NOMO-1 (cell line): ENCODE measurements around the gene BTC.
A peak's percentile ranks its signal among the peaks of the same experiment; 100 is the strongest.
"Not testable (repeated sequence)": the region's sequence is repeated elsewhere in the genome, so short reads cannot be mapped to it uniquely, and the experiment has no call there.

Experiments used
- DNase-seq, 2 experiments: peaks; one replicate each; lab custom pipeline; 2025; ENCODE audit not compliant: unreplicated experiment in 2 of 2; lab: John Stamatoyannopoulos, UW

The BTC gene, protein sequence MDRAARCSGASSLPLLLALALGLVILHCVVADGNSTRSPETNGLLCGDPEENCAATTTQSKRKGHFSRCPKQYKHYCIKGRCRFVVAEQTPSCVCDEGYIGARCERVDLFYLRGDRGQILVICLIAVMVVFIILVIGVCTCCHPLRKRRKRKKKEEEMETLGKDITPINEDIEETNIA

DNA sequence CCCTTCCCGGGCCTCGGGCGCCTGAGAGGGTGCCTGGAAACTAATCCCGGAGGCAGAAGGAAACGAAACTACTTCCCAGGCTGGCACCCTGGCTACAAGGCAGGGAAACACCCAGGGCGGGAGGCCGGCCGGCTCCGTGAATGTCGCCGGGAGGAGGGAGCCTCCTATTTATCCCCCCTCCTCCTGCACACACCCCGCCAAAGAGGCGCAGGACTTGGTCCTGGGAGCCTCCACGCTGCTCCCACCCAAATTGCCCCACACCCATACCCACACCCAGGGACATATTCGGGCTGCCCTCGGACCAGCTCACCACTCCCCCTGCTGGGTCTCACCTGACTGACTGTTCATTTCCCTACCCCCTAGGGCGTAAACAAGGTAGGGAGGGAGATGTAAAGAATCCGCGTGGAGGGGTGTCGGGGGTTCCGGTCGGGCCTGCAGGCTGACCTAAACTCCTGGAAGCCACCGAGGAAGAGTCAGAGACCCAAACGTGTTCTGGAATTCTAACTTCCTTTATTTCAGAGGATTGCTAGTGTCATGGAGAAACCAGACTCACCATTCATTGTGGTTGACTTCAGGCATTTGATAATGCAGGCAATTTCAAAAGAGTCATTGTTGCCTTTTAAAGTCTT lies at the start of gene BTC:
BTC (minus strand) TSS at position 142 of the 629 bp plus-strand sequence. CDS start 198 bp downstream, outside the sequence.
- DNase-seq: no peak

DNA sequence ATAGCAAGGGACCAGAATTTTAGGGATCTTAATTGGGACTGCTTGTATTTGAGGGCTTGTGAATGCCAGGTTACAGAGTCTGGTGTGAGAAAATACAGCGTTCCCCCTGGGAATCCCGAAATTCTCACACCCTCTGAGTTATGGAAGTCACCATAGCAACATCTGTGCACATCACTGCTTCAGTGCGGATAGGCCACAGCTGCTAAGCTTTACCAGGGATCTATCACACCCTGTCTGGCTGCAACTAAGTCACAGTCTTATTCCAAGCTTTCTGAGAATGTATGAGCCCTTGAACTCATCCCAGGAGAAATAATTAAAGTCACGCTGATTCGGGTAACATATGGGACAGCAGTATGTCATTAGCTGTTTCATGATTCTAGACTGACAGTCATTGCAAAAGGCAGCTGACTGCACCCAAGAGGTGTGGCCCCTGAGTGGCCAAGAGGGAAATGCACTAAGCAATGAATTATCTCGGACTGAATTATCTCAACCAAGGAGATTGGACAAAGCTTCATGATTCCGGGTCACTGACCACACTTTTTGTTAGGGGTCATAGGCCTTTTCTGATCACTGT lies 46.7 kb upstream of the BTC start:
- DNase-seq: no peak

DNA sequence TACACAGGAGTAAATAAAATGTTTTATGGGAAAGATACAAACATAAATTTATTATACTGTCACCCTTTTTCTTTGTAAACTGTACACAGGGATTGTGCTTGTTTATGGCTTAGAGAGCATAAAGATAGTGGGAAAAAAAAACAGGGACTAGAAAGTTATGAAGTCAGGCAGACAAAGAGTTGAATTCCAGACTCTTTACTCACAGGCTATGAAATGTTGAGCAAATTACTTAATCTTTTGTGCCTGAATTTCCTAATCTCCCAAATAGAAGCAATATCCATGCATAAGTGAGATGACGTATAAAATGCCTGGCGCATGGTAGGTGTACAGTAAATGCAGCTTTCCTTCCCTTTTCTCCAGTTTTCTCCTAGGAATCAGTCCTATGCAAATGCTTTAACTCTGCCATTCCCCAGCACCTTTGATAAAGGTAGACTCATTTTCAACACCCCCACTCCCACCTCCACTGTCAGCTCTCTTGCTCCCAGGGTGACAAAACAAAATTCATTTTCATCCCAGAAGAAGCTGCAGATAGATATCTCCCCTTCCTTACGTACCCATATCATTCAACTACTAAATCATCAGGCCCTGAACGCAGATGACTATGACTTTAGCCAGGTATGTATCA lies 44.5 kb upstream of the BTC start:
- no peak for DNase-seq

DNA sequence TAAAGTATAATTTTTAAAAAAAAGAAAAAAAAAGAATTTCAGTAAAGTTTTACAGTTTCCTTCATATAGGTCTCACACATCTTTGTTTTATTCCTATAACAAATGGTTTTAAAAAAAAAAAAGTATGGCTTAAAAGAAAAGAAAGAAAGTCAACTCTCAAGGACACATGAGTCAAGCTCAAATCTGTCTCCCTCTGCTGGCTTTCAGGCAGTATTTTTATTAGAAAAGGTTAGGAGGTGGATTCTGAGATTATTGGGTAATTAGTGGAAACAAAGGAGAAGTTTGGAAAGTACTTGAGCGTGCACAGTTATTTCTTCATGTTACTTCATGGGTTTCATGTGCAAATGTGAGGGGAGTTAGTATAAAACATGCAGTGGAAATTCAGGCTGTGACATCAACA lies 36.6 kb upstream of the BTC start:
- DNase-seq: peak in 1 of 2 experiments; percentile 3

DNA sequence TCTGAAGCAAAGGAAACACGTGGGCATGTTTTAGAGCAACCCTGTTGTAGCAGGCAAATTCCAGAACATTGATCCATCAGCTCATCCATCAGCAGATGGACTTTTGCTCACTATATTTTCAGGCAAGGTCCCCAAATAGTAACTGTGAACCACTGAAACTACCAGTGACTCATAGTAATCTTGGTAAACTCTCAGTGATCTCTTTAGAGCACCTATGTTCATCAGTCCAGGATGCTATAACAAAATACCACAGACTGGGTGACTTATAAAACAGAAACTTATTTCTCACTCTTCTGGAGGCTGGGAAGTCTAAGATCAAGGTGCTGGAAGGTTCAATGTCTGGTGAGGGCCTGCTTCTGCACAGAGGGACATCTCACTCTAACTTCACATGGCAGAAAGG lies 28.9 kb upstream of the BTC start:
- no peak for DNase-seq

DNA sequence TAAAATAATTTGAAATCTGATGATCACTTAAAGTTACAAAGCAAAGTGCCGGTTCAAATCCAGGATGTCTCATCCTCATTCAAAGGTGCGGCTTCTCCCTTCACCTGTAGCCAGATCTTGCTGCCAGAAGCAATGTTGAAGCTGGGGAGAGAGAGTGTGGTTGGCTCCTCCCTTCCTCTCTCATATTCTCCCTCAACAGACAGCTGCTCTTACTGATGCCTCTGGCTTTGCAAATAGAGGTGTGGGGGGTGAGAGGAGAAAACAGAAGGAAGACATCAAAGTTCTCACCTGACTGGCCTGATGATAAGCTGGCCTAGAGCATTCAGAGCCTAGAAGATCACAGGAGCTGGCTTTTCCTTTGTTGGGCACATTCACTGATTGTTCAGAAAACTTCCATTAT lies 28.3 kb upstream of the BTC start:
- DNase-seq: no peak

DNA sequence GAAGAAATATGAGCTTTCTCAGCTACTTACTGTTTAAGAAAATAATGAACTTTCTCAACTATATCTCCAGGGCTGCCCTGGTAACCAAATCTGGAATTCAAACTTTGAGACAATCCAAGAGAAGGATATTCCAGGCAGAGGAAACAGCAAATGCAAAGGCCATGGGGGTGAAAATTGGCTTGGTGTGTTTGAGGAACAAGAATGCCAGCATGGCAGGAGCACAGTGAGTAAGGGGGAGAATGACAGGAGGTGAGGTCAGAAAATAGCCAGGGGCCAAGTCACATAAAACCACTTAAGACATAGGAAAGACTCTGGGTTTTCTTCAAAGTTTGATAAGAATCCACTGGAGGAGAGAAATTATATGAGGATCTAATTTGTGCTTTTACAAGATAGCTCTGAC lies 27.2 kb upstream of the BTC start:
- DNase-seq: no peak

DNA sequence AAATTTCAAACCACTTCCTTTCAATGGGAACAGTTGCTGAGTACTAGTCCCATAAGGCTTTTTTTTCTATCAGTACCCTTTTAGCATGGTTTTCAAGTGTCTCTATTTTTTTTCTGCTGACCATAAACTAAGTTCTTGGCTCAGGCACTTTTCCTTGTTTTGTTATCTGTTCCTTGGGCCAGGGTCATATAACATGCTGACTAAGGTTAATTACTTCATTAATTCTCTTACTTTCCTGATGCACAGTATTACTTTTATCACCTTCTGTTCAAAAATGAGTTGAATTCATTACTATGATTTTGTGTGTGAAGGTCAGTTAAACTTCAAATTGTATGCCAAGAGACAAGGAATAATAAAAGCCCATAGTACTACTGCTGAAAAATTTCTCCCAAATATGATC lies 19.7 kb upstream of the BTC start:
- no peak for DNase-seq

DNA sequence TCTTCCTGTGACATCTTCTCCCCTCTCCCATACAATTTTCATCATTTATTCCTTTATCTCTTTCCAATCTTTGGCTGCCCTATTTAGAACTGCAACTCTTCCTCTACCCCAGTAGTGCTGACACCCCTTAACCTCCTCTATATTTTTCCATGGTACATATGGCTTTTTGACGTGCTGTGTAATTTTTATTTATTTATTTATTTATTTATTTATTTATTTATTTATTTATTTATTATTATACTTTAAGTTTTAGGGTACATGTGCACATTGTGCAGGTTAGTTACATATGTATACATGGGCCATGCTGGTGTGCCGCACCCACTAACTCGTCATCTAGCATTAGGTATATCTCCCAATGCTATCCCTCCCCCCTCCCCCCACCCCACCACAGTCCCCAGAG lies 17.7 kb upstream of the BTC start:
- DNase-seq: not testable (repeated sequence)

DNA sequence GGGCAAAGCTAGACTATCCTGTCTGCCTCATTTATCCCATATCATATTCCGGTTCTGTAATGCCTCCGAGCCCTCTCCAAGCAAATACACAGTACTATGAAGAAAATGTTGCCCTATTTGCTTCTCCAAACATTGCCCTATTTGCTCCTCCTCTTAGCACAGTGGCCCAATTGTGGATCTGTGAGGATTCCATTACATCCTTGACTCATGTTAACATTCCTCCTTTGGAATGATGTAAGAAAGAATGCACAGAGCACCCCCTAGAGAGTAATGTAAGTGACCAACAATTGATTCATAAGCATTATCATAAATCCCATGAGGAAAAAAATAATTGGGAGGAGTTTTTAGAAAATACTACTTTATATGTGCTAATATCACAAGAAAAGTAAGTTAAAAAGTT lies 11.3 kb upstream of the BTC start:
- DNase-seq: no peak

DNA sequence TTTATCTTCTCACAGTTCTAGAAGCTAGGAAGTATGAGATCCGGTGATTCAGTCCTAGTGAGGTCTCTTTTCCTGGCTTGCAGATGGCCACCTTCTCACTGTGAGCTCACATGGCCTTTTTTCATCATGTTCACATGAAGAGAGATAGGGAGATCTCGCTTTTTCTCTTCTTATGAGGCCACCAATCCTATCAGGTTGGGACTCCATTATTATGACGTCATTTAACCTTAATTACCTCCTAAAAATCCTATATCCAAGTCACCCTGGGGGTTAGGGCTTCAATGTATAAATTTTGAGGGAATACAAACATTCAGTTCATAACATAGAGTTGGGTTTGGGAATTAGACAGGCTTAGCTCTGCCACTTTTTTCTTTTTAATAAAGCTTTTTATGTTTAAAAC lies 6.0 kb upstream of the BTC start:
- no peak for DNase-seq

DNA sequence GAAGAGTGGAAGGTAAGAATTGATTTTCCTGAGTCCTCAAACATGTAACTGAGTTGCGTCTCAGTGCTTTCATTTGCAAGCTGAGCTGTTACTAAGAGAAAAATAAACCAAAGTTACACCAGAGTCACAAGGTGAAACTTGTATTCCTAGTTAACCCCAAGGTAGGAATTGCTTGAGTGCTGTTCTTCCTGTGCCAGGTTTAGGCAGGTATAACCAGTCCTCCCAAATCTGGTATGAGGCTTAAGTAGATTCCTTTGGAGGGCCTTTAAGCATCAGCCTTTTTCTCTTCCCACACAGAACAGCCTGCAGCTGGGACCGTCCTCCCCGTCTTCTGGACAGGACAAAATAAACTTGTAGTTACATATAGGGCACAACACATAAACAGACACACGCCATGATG lies 2.3 kb upstream of the BTC start:
- no peak for DNase-seq

DNA sequence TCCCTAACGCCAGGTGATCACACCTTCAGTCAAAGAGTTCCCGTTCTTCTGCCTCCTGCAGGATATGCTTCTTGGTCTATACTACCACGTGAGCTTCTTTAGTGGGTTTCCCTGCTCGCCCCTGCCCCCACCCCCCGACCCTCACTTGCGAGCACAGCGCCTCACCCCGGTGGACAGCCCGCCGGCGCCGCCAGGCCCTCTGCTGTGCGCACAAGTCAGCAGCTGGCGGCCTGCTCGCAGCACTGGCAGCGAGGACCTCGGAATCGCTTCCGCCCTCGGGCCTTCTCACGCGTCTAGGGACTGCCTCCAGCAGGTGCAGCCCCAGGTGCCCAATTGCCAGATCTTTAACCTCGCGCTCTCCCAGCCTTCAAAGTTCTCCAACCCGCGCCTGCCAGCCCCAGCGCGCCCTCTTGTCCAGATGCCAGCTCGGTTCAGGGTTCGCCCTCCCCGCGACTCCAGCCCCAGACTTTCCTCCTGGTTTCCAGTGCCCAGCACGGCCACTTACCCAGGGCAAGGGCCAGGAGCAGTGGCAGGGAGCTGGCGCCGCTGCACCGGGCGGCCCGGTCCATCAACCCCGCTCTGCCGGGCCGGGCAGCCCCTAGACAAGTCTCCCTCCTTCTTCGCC lies 454 bp downstream of the BTC start:
- peak in 1 of 2 experiments; percentile 3 for DNase-seq

DNA sequence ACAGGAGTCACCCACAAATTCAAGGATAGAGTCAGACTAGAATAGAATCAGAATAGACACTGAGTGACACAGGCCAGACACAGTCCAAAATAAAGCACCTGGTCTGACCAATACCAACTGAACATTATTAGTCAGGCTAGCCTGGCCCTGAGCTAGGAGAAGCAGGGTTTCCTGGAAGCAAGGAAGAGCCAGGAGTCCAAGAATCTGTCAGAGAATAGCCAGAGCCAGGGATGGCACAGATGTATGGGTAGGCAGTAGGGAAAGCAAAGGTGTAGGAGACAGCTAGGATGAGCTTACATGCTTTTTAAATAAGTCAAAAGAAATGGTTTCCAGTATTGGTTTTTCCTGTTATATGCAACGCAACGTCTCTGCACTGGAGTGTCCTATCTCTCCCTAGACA lies 3.7 kb downstream of the BTC start:
- no peak for DNase-seq

DNA sequence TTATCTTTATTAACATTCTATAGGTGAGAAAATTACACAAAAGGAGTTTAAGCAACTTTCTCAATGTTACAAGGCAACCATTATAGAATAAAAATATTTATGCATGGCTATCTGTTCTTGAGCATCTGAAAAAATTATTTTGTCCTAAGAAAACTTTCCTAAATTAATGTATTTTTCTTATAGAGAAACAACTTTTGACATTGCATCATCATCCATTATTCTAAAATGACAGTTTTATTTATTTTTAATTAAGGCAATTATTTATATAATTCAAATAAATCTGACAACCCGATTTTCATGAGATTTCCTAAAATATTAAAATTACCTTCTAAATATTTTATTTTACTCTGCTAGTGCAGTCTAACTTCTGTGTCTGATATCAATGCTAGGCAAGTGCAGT lies 4.8 kb downstream of the BTC start:
- DNase-seq: no peak

DNA sequence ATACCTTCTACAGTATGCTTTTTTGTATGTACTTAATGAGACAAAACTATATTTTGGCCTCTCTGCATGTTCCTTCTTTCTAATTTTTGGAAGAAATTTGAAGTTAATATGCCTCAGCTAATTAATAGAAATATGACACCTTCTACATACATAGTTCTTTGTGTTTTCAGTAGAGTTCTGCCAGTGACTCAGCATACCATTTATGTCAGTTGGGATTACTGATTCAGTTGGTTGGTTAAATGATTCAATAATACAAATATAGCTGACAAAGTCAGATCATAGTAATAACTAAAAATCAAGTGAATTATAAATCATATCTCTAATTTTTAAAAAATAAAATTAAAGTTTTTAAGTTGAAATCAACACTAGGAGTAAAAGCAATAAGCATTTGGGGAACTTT lies 16.8 kb downstream of the BTC start:
- no peak for DNase-seq

DNA sequence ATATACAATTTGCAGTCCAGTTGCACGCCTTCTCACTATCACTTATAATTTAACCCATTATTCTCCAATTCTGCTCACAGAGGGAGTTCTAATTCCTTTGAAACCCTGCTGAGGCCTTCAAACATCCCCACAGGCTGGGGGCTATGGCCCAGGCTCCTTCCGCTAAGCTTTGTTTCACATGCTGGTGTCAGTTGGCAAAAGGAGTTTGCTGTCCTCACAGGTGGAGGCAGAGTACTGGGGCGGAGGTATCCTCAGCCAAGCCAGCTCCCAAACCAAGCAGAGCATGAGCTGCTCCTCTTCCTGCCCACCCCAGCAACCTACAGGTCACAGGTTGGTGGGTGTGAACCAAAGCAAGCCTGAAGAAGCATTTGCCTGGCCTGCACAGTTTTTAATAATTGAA lies 21.5 kb downstream of the BTC start:
- no peak for DNase-seq

DNA sequence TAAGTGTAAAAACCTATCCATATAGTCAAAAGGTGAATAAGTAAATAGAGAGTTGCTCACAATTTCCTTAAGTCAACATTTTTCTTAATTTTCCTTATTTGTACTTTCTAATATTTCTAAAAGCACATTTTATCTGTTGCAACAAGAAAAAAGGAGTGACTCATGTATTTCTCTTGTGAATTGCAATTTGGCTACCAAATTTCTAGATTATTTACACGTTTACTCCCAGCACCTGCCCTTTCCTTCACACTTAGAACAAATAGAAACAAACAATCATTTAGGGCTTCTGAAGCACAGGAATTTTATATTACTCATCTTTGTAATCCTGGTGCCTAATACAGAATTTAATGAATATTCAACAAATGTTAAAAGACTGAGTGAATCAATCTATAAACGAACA lies 22.2 kb downstream of the BTC start:
- no peak for DNase-seq

DNA sequence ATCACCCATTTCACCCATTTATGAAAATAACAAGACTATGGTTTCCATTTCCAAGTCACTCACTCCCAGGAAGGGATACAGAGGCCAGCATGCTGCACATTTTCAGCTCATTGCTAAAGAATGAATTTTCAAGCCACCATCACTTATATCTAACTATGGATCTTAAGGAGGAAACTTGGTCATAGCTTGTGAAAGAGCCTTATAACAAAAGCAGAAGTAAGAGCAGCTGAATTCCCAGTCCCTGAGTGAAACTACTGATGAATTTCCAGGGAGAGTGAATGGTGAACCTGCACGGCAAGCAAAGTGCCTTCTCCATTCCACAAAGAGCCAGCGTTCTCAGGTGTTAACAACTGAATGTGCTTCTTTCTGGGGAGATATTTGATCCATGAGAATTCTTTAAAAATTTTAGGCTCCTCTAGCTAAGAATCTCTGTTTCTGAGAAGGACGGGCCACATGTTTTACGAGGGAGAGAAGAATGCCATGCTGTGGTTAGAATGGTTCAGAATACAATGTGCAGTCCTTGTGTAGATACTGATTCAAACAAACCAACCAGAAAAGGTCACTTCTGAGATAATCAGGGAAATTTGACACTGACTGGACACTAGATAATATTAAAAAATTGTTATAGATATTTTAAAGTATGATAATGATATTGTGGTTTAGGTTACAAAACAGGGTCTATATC lies 24.0 kb downstream of the BTC start:
- peak in 1 of 2 experiments; percentile 23 for DNase-seq

DNA sequence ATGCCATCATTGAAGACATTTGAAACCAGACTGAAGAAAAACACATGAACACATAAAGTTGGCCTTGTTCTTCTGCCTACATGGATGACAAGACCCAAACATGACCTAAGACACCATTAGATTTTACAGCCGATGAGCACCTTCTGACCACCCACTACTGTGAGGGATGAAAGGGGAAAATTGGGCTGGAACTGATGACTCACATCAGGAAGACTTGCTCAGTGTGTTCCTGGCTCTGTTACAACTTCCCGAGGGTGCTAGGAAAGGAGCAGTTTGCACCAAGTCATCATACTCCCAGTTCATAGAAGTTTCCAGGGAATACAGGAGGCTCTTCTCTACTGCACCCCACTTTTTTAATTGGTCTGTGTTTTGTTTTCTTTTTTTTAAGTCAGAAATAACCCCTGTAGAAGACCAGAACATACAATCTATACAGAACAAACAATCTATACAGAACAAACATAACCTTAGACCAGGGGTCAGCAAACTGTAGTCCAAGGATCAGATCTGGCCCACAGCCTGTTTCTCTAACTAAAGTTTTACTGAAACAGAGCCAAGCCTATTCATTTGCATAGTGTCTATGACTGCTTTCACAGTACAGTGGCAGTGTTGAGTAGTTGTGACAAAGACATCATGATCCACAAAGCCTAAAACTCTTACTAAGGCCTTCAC lies 25.3 kb downstream of the BTC start:
- no peak for DNase-seq

DNA sequence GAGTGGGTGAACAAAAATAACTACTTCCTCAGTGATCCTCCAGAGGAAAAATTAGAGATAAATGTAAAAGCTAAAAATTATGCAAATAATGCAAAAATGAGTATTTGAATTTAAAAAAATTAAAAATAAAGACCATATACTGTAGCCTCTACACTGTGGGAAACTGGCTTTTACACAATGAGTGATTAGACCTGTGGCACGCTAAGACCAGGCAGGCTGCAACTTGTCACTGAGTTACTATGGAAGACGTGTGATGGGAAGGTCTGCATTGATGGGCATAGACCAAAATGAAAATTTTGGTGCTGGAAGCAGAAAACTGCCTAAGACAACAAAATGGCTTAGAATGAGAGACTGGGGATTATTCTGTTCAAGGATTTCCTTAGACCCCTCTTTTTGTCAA lies 30.2 kb downstream of the BTC start:
- no peak for DNase-seq
